Endothelial cell of umbilical vein (primary cell): Measurements from ENCODE around the gene PPM1G. TPM values are rescaled to one million over a fixed set of nuclear protein-coding genes. Genes with fewer than 3 reads are reported as not detected.

Source experiments
- BruUV-seq: library from RNA; stranded (reverse); fragments of 400-500 nt; replicated peaks from 2 replicates; lab custom pipeline; 2021; lab: Mats Ljungman, UMichigan
- CTCF ChIA-PET: fragments of 300-600, 350-600 bp; sonication (Branson Sonifier 250); formaldehyde crosslinking; loops from one replicate; lab custom pipeline; 2021; ENCODE audit warnings: antibody characterized with exemption, inconsistent platforms; lab: Charles Lee
- POLR2A ChIA-PET: fragments of 300-600, 350-600 bp; sonication (Branson Sonifier 250); formaldehyde crosslinking; loops from one replicate; lab custom pipeline; 2021; ENCODE audit warnings: antibody characterized with exemption, inconsistent platforms; lab: Charles Lee
- DNase-seq: peaks from one replicate; pipeline ENCODE4 v3.0.0-alpha.2; 2011; ENCODE audit warnings: low read depth, low spot score
- FAIRE-seq: peaks from 2 replicates; lab custom pipeline; 2011; peaks lifted over from hg19 to GRCh38; lab: Jason Lieb, UNC
- H2AFZ ChIP-seq: 2 replicates; pipeline ENCODE4 v1.6.0; 2012; ENCODE audit warnings: low read depth, low read length, control low read depth, inconsistent platforms
- H3K27ac ChIP-seq: 2 replicates; pipeline ENCODE4 v1.5.1; 2011; ENCODE audit warnings: low read depth, mild to moderate bottlenecking, control low read depth, low read length, moderate library complexity; ENCODE audit not compliant: insufficient read depth
- H3K27me3 ChIP-seq, 2 experiments: 2 replicates each; pipeline versions ENCODE4 v1.6.0 to v1.6.1; 2011; ENCODE audit warnings: low read length in 2 of 2, mixed read lengths in 1 of 2; ENCODE audit not compliant: control insufficient read depth in 2 of 2, insufficient read depth in 2 of 2
- H3K36me3 ChIP-seq, 2 experiments: 2 replicates in 1 of 2; 3 replicates in 1 of 2; pipeline ENCODE4 v1.5.1; 2011; ENCODE audit warnings: low read length in 2 of 2, mild to moderate bottlenecking in 1 of 2, moderate library complexity in 1 of 2; ENCODE audit not compliant: control insufficient read depth in 2 of 2, insufficient read depth in 2 of 2; ENCODE audit errors: extremely low read depth in 1 of 2
- H3K4me1 ChIP-seq: 3 replicates; pipeline ENCODE4 v1.5.1; 2011; ENCODE audit warnings: mild to moderate bottlenecking, low read length; ENCODE audit not compliant: control insufficient read depth, insufficient read depth; ENCODE audit errors: extremely low read depth
- H3K4me2 ChIP-seq: 2 replicates; pipeline ENCODE4 v1.6.1; 2011; ENCODE audit warnings: low read length, control low read depth, mixed read lengths; ENCODE audit not compliant: insufficient read depth
- H3K4me3 ChIP-seq, 3 experiments: fragments of 200-600 bp in 1 of 3; sonication (generic), shearing (Covaris generic) in 1 of 3; replicated peaks in 1 of 3; 2 replicates each; pipeline ENCODE4 v1.5.1; 2011 to 2016; ENCODE audit warnings: control low read depth in 3 of 3, low read length in 3 of 3, mild to moderate bottlenecking in 2 of 3, inconsistent platforms in 1 of 3, low read depth in 1 of 3, moderate library complexity in 1 of 3; ENCODE audit not compliant: insufficient read depth in 1 of 3
- H3K79me2 ChIP-seq: 2 replicates; pipeline ENCODE4 v1.6.0; 2012; ENCODE audit warnings: low read length, inconsistent platforms; ENCODE audit not compliant: control insufficient read depth, insufficient read depth
- H3K9ac ChIP-seq: replicated peaks from 2 replicates; pipeline ENCODE3; 2011; ENCODE audit warnings: low read length, control low read depth; ENCODE audit not compliant: insufficient read depth; ENCODE audit errors: extremely low read depth
- H3K9me1 ChIP-seq: replicated peaks from 3 replicates; pipeline ENCODE4 v1.6.0; 2011; ENCODE audit warnings: mild to moderate bottlenecking, low read length; ENCODE audit not compliant: control insufficient read depth, insufficient read depth; ENCODE audit errors: extremely low read depth
- H3K9me3 ChIP-seq: replicated peaks from 2 replicates; pipeline ENCODE4 v1.5.1; 2012; ENCODE audit warnings: low read length, inconsistent platforms; ENCODE audit not compliant: control insufficient read depth, insufficient read depth
- H4K20me1 ChIP-seq: replicated peaks from 2 replicates; pipeline ENCODE3; 2011; ENCODE audit warnings: mild to moderate bottlenecking, low read length; ENCODE audit not compliant: control insufficient read depth, insufficient read depth; ENCODE audit errors: extremely low read depth
- EZH2 ChIP-seq: IDR thresholded peaks from 2 replicates; pipeline ENCODE4 v1.6.1; 2012; ENCODE audit warnings: borderline replicate concordance, low read depth, mild to moderate bottlenecking, moderate library complexity, low read length, inconsistent platforms; ENCODE audit not compliant: severe bottlenecking
- FOS ChIP-seq: IDR thresholded peaks from 2 replicates; pipeline ENCODE4 v1.6.1; 2011; ENCODE audit warnings: mild to moderate bottlenecking, low read length, moderate library complexity, borderline replicate concordance; ENCODE audit not compliant: insufficient read depth
- GATA2 ChIP-seq: IDR thresholded peaks from 2 replicates; pipeline ENCODE4 v1.7.0; 2011; ENCODE audit warnings: low read depth, mild to moderate bottlenecking, moderate library complexity, mixed read lengths, low read length; ENCODE audit not compliant: insufficient read length, insufficient read depth
- JUN ChIP-seq: IDR thresholded peaks from 2 replicates; pipeline ENCODE4 v1.6.1; 2011; ENCODE audit warnings: borderline replicate concordance, low read depth; ENCODE audit not compliant: insufficient read length, insufficient read depth
- MYC ChIP-seq: IDR thresholded peaks from one replicate; pipeline ENCODE4 v1.6.1; 2011; ENCODE audit warnings: mild to moderate bottlenecking, low read depth, low read length
- POLR2A ChIP-seq: IDR thresholded peaks from 2 replicates; pipeline ENCODE4 v1.6.1; 2012; ENCODE audit warnings: low read depth, mild to moderate bottlenecking, control low read depth, low read length
- POLR2AphosphoS5 ChIP-seq: IDR thresholded peaks from 2 replicates; pipeline ENCODE4 v1.6.1; 2012; ENCODE audit warnings: low read depth, mild to moderate bottlenecking, control low read depth, low read length, moderate library complexity; ENCODE audit not compliant: insufficient read depth
- dilution Hi-C: fragments of 300-500 bp; cut with MboI; formaldehyde crosslinking; loops from one replicate; pipeline ENCODE4 v1.15.0; 2019; ENCODE audit warnings: low sequenced_read_pairs; ENCODE audit not compliant: extremely low pct_ligation_motif_present
- intact Hi-C: fragments of 100-400 bp; cut with micrococcal nuclease; formaldehyde crosslinking; loops from one replicate; pipeline ENCODE4 v1.10.0; 2022
- polyA plus RNA-seq, 4 experiments: library from polyadenylated mRNA; depleted of rRNA in 3 of 4; stranded (reverse) in 3 of 4; unstranded in 1 of 4; fragments of >200 nt; gene quantifications; 2 replicates each; pipeline versions ENCODE4 v1.2.1 to v1.2.3, GENCODE V29; 2011 to 2012; ENCODE audit warnings: missing spikeins in 1 of 4
- total RNA-seq: library from RNA; stranded (reverse); gene quantifications from 2 replicates; pipeline ENCODE4 v1.2.3, GENCODE V29; 2021
- TF ChIP-seq, protein P1 (sequence below): IDR thresholded peaks from 2 replicates; pipeline ENCODE4 v1.6.1; 2011; ENCODE audit not compliant: insufficient read depth, insufficient read length
- TF ChIP-seq, protein P2 (sequence below), 2 donors: IDR thresholded peaks; 1 replicate in 1 of 2; 2 replicates in 1 of 2; pipeline ENCODE4 v1.5.1; 2011; ENCODE audit warnings: low read length in 2 of 2, mild to moderate bottlenecking in 2 of 2, moderate library complexity in 2 of 2, control low read depth in 1 of 2, inconsistent platforms in 1 of 2, low read depth in 1 of 2; ENCODE audit not compliant: insufficient read depth in 1 of 2; ENCODE audit errors: extremely low read depth in 1 of 2

PPM1G gene
- total and polyA plus RNA-seq, 2 donors (not counting 3 experiments of a cell fraction or from before 2014, with no cell fraction given) = 48.1 to 135 TPM

DNA sequence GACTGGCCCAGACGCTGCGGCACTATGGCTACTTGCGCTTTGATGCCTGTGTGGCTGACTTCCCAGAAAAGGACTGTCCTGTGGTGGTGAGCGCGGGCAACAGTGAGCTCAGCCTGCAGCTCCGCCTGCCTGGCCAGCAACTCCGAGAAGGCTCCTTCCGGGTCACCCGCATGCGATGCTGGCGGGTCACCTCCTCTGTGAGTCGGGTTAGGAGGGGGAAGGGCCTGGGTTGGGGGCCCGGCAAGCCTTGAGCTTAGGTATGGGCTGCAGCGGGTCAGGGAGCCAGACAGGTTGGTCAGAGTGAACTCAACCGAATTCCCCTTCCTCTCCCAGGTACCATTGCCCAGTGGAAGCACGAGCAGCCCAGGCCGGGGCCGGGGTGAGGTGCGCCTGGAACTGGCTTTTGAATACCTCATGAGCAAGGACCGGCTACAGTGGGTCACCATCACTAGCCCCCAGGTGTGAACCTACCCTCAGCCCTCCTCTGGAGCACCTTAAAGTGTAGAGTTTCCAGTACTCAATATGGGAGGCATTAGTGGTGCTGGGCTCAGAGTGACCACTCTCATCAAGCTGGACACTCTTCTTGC is 33.8 kb downstream of the PPM1G start:
- H3K9ac ChIP-seq = no peak overlapping the region
- H3K9me3 ChIP-seq = no peaks in the 10 kb centered on the region
- H3K9me1 ChIP-seq = no peaks in the 10 kb centered on the region
- peaks cover 20% of the 10 kb centered on the region for H3K4me1 ChIP-seq
- no TSS peak for BruUV-seq
- ChIA-PET CTCF (no interaction called here), POLR2A (no interaction called here)
- H3K4me3 ChIP-seq = no peak overlapping the region
- peaks cover 21 to 45% of the 10 kb centered on the region in 2 experiments for H3K36me3 ChIP-seq
- DNase-seq (no peak), FAIRE-seq (no peak)
- TF ChIP-seq JUN (no peak), EZH2 (no peak), MYC (no peak), FOS (no peak), POLR2AphosphoS5 (no peak), GATA2 (no peak), POLR2A (no peak)
- TF ChIP-seq, protein P1, sequence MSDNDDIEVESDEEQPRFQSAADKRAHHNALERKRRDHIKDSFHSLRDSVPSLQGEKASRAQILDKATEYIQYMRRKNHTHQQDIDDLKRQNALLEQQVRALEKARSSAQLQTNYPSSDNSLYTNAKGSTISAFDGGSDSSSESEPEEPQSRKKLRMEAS = no peak
- TF ChIP-seq, protein P2, sequence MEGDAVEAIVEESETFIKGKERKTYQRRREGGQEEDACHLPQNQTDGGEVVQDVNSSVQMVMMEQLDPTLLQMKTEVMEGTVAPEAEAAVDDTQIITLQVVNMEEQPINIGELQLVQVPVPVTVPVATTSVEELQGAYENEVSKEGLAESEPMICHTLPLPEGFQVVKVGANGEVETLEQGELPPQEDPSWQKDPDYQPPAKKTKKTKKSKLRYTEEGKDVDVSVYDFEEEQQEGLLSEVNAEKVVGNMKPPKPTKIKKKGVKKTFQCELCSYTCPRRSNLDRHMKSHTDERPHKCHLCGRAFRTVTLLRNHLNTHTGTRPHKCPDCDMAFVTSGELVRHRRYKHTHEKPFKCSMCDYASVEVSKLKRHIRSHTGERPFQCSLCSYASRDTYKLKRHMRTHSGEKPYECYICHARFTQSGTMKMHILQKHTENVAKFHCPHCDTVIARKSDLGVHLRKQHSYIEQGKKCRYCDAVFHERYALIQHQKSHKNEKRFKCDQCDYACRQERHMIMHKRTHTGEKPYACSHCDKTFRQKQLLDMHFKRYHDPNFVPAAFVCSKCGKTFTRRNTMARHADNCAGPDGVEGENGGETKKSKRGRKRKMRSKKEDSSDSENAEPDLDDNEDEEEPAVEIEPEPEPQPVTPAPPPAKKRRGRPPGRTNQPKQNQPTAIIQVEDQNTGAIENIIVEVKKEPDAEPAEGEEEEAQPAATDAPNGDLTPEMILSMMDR (IDR thresholded peaks at IDR 0.05; ENCODE audit: extremely low read depth in 1 of 2, insufficient read depth in 1 of 2, low read depth in 1 of 2, low read length in 2 of 2) = no peak
- no peaks in the 10 kb centered on the region for H4K20me1 ChIP-seq
- dilution Hi-C loops (no loop called here), intact Hi-C loops (no loop called here)
- H3K4me2 ChIP-seq = no peak overlapping the region
- no peaks in the 10 kb centered on the region for H3K27me3 ChIP-seq
- no peak overlapping the region for H2AFZ ChIP-seq
- peaks cover 40% of the 10 kb centered on the region for H3K79me2 ChIP-seq
- H3K27ac ChIP-seq = no peak overlapping the region
